T-helper 2 cell treated with Interferon-gamma antibody and Interleukin-4, amounts not matched to agents 5 μg/mL and 100 μg/mL, for 36 hours (primary cell): Measurements from ENCODE around the gene TRIM17.
"Not testable (repeated sequence)": the region's sequence is repeated elsewhere in the genome, so short reads cannot be mapped to it uniquely, and the experiment has no call there.

ENCODE experiments used
- DNase-seq: peaks from one replicate; pipeline ENCODE4 v3.0.0; 2021; ENCODE audit warnings: low spot score
- H3K27ac Mint-ChIP-seq: one replicate; pipeline ENCODE4 v1.8.0; 2021; ENCODE audit warnings: mild to moderate bottlenecking, mixed read lengths
- H3K27me3 Mint-ChIP-seq: one replicate; pipeline ENCODE4 v1.8.0; 2021; ENCODE audit warnings: low read depth, mixed read lengths
- H3K36me3 Mint-ChIP-seq: one replicate; pipeline ENCODE4 v1.8.0; 2021; ENCODE audit warnings: low read depth, mixed read lengths
- H3K4me1 Mint-ChIP-seq: one replicate; pipeline ENCODE4 v1.8.0; 2021; ENCODE audit warnings: low read depth, mixed read lengths
- H3K4me3 Mint-ChIP-seq: one replicate; pipeline ENCODE4 v1.8.0; 2022; ENCODE audit warnings: mild to moderate bottlenecking, moderate library complexity, mixed read lengths
- H3K9me3 Mint-ChIP-seq: one replicate; pipeline ENCODE4 v1.8.0; 2021; ENCODE audit warnings: mixed read lengths

TRIM17 gene

GRCh38 chr1:228438266-228438665 is 21.6 kb upstream of the TRIM17 start:
- DNase-seq, result no peak
- H3K36me3 Mint-ChIP-seq, result no peaks in the 10 kb centered on the region
- H3K4me3 Mint-ChIP-seq, result peak overlapping the region; percentile 15
- no peaks in the 10 kb centered on the region for H3K9me3 Mint-ChIP-seq
- no peak overlapping the region for H3K27ac Mint-ChIP-seq
- H3K4me1 Mint-ChIP-seq, result peaks cover 10% of the 10 kb centered on the region
- peaks cover 26% of the 10 kb centered on the region for H3K27me3 Mint-ChIP-seq

- no peak overlapping the region for H3K27ac Mint-ChIP-seq
- H3K4me1 Mint-ChIP-seq, result peaks cover 10% of the 10 kb centered on the region
- DNase-seq, result no peak
- peaks cover 27% of the 10 kb centered on the region for H3K27me3 Mint-ChIP-seq
- no peaks in the 10 kb centered on the region for H3K9me3 Mint-ChIP-seq
- H3K4me3 Mint-ChIP-seq, result no peak overlapping the region
- H3K36me3 Mint-ChIP-seq, result no peaks in the 10 kb centered on the region
Measured at GRCh38 chr1:228437424-228437962, 20.8 kb upstream of the TRIM17 start.

- Mint-ChIP-seq H3K9me3 (no peaks in the 10 kb centered on the region), H3K4me3 (no peak overlapping the region), H3K27me3 (peaks cover 17% of the 10 kb centered on the region), H3K27ac (no peak overlapping the region), H3K36me3 (no peaks in the 10 kb centered on the region), H3K4me1 (peaks cover 10% of the 10 kb centered on the region)
- DNase-seq, result no peak
Measured at GRCh38 chr1:228434689-228435088, 18.0 kb upstream of the TRIM17 start.

GRCh38 chr1:228433337-228434053 is 16.8 kb upstream of the TRIM17 start:
- not testable (repeated sequence) for H3K36me3 Mint-ChIP-seq, H3K4me1 Mint-ChIP-seq, H3K9me3 Mint-ChIP-seq, H3K27ac Mint-ChIP-seq, DNase-seq, H3K4me3 Mint-ChIP-seq
- H3K27me3 Mint-ChIP-seq, result peaks cover 19% of the 10 kb centered on the region

GRCh38 chr1:228430243-228430642 is 13.6 kb upstream of the TRIM17 start:
- no peak overlapping the region for H3K4me3 Mint-ChIP-seq
- DNase-seq, result no peak
- no peaks in the 10 kb centered on the region for H3K36me3 Mint-ChIP-seq
- H3K27ac Mint-ChIP-seq, result no peak overlapping the region
- peaks cover 16% of the 10 kb centered on the region for H3K27me3 Mint-ChIP-seq
- H3K4me1 Mint-ChIP-seq, result no peaks in the 10 kb centered on the region
- H3K9me3 Mint-ChIP-seq, result no peaks in the 10 kb centered on the region

- Mint-ChIP-seq H3K4me3 (no peak overlapping the region), H3K27ac (no peak overlapping the region), H3K36me3 (no peaks in the 10 kb centered on the region), H3K4me1 (no peaks in the 10 kb centered on the region), H3K9me3 (no peaks in the 10 kb centered on the region), H3K27me3 (peaks cover 12% of the 10 kb centered on the region)
- no peak for DNase-seq
Measured at GRCh38 chr1:228429698-228430097, 13.0 kb upstream of the TRIM17 start.

- no peaks in the 10 kb centered on the region for H3K9me3 Mint-ChIP-seq
- DNase-seq, result no peak
- no peaks in the 10 kb centered on the region for H3K4me1 Mint-ChIP-seq
- peaks cover 10% of the 10 kb centered on the region for H3K27me3 Mint-ChIP-seq
- H3K4me3 Mint-ChIP-seq, result no peak overlapping the region
- no peaks in the 10 kb centered on the region for H3K36me3 Mint-ChIP-seq
- H3K27ac Mint-ChIP-seq, result no peak overlapping the region
Measured at GRCh38 chr1:228429007-228429406, 12.3 kb upstream of the TRIM17 start.

- no peaks in the 10 kb centered on the region for H3K4me1 Mint-ChIP-seq
- H3K9me3 Mint-ChIP-seq, result no peaks in the 10 kb centered on the region
- no peak for DNase-seq
- peaks cover 2% of the 10 kb centered on the region for H3K36me3 Mint-ChIP-seq
- H3K4me3 Mint-ChIP-seq, result no peak overlapping the region
- peaks cover 8% of the 10 kb centered on the region for H3K27me3 Mint-ChIP-seq
- no peak overlapping the region for H3K27ac Mint-ChIP-seq
Measured at GRCh38 chr1:228428412-228428811, 11.8 kb upstream of the TRIM17 start.

GRCh38 chr1:228426518-228427175 is 10.0 kb upstream of the TRIM17 start:
- no peak overlapping the region for H3K4me3 Mint-ChIP-seq
- H3K4me1 Mint-ChIP-seq, result peaks cover 1% of the 10 kb centered on the region
- no peaks in the 10 kb centered on the region for H3K9me3 Mint-ChIP-seq
- peaks cover 2% of the 10 kb centered on the region for H3K36me3 Mint-ChIP-seq
- no peak overlapping the region for H3K27ac Mint-ChIP-seq
- no peak for DNase-seq
- peaks cover 4% of the 10 kb centered on the region for H3K27me3 Mint-ChIP-seq

- peaks cover 9% of the 10 kb centered on the region for H3K4me1 Mint-ChIP-seq
- H3K36me3 Mint-ChIP-seq, result peaks cover 9% of the 10 kb centered on the region
- H3K27ac Mint-ChIP-seq, result no peak overlapping the region
- H3K9me3 Mint-ChIP-seq, result no peaks in the 10 kb centered on the region
- H3K27me3 Mint-ChIP-seq, result peaks cover 2% of the 10 kb centered on the region
- no peak overlapping the region for H3K4me3 Mint-ChIP-seq
- DNase-seq, result no peak
Measured at GRCh38 chr1:228424685-228425660, 8.3 kb upstream of the TRIM17 start.

- no peak overlapping the region for H3K4me3 Mint-ChIP-seq
- H3K36me3 Mint-ChIP-seq, result peaks cover 9% of the 10 kb centered on the region
- H3K4me1 Mint-ChIP-seq, result peaks cover 9% of the 10 kb centered on the region
- H3K27me3 Mint-ChIP-seq, result no peaks in the 10 kb centered on the region
- no peaks in the 10 kb centered on the region for H3K9me3 Mint-ChIP-seq
- DNase-seq, result no peak
- no peak overlapping the region for H3K27ac Mint-ChIP-seq
Measured at GRCh38 chr1:228423404-228424053, 6.9 kb upstream of the TRIM17 start.

GRCh38 chr1:228420968-228421826 is 4.5 kb upstream of the TRIM17 start:
- Mint-ChIP-seq H3K9me3 (no peaks in the 10 kb centered on the region), H3K36me3 (peaks cover 9% of the 10 kb centered on the region), H3K27ac (no peak overlapping the region), H3K4me1 (peaks cover 15% of the 10 kb centered on the region), H3K4me3 (no peak overlapping the region), H3K27me3 (peaks cover 5% of the 10 kb centered on the region)
- no peak for DNase-seq
